RPMI7951 (cell line): ENCODE measurements around the gene RNMT. TPM values are rescaled to one million over a fixed set of nuclear protein-coding genes. Genes with fewer than 3 reads are reported as not detected.
"Not testable (repeated sequence)": the region's sequence is repeated elsewhere in the genome, so short reads cannot be mapped to it uniquely, and the experiment has no call there.

Source experiments
- DNase-seq: peaks from one replicate; pipeline ENCODE4 v3.0.0-alpha.2; 2012; ENCODE audit warnings: low read depth
- total RNA-seq: library from RNA; depleted of rRNA; stranded (reverse); fragments of >200 nt; shearing (Covaris generic); gene quantifications from 2 replicates; pipeline ENCODE4 v1.2.3, GENCODE V29; 2014

Gene RNMT
- total RNA-seq, 1 experiment from 2014 or later = 21.0 TPM

DNA sequence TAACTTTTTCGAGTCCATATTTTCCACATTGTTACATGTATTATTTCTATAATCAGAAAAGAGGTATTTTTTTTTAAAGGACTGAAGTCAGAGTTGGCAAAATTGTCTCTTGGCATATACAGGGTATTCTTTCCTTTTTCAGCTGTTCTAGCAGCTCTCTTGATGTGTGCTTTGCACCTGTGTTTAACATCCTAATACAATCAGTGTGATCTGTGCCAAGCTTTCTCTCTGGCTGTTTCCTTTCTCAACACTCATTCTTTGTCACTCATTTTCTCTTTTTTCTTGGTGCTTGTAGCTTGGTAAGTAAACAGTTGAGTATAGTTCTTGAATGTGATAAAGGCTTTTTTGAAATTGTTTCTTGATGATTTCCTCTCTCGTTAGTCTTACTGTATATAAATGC is 9.2 kb downstream of the RNMT start:
- DNase-seq = no peak

DNA sequence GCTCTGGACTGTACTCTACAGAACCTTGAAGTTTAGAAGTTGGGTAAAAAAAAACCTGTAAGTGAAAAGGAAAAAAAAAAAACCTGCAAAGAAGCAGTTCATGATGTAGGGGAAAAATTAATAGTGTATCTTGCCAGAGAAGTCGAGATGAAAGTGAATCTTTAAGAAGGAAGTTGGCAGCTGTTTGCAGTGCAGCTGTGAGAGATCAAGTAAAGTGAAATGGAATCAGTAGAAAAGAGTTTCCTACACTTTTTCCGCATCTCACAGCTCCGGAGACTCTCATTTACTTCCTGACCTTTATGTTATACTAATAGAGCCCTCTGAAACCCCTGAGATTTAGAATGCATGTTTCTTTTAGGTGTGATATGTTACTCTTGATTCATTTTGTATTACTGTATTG is 19.2 kb downstream of the RNMT start:
- DNase-seq = no peak

DNA sequence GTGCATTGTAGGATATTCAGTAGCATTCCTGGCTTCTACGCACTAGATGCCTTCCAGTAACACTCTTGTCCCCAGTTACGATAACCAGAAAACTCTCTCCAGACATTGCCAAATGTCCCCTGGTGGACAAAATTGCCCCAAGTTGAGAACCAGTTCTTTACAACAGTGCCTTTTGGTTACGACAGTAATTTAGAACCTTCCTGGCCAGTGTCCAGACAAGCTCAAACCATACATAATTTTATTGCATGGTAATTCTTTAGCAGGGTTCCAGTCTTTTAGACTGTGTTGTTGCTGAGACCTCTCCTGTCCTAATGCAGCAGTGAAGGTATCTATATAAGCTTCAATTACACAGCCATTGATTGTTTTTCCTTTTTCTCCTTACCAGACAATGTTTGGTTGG is 20.2 kb downstream of the RNMT start:
- no peak for DNase-seq

DNA sequence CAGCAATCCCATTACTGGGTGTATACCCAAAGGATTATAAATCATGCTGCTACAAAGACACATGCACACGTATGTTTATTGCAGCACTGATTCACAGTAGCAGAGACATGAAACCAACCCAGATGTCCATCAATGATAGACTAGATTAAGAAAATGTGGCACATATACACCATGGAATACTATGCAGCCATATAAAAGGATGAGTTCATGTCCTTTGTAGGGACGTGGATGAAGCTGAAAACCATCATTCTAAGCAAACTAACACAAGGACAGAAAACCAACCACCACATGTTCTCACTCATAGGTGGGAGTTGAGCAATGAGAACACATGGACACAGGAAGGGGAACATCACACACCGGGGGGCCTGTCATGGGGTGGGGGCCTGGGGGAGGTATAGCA is 25.1 kb downstream of the RNMT start:
- DNase-seq = not testable (repeated sequence)

DNA sequence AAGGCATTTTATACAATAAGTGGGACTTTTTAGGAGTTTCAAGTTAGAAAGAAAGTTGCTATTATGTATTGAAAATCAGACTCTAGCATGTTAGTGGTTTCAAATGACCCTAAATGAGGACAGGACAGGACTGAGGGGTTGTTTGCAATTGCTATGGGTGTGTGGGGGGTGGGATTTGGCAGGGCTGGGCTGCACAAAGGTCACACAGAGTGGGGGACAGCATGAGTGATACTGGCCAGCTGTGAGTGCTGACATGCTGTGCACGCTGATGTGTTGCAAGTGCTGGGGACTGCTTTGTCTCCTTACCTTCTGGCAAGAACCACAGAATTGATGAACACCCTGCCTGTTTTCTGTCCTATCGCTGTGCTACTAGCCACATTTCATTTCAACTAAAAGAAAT is 29.8 kb downstream of the RNMT start:
- DNase-seq = no peak

DNA sequence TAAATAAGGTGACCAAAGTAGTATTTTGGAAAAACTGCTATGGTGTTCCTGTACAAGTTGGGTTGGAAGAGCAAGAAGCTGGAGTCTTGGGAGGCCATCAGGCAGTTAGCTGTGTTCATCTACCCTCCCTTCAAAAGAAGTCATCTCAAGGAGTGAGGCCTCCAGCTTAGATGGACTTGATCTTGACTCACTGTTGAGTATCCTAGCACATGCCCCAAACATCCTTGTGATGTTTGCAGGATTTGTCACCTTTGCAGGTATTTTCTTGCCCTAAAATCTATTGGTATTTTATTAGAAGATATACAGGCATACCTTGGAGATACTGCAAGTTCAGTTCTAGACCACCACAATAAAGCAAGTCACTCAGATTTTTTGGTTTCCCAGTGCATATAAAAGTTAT is 30.2 kb downstream of the RNMT start:
- DNase-seq = no peak

DNA sequence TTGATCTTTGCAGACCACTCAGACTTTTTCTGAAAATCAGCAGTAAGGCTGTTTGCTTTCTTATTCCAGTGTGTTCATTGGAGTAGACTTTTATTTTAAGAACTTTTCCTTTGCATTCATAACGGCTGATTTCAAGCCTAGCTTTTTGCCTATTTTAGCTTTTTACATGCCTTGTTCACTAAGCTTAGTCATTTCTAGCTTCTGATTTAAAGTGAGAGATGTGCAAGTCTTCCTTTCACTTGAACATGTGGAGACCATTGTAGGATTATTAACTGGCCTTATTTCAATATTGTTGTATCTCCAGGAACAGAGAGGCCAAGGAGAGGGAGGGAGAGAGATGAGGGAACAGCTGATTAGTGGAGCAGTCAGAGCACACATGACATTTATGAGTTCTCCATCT is 32.1 kb downstream of the RNMT start:
- no peak for DNase-seq

DNA sequence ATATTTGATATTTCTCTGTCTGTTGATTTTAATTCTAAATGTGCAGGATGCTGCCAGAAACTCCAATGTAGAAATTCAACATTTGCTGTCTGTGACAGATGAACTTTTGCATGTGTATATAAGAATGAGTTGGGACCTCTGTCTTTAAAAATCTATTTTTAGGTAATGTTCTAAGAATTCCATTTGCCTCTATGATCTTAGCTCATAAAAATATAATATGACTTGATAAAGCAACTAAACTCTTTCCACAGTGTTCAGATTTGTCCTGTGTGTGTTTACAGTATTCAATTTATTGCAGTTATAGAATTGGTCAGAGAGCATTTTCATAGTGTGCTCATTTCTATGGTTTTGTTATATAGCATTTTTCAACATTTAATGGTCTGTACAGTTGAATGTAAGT is 33.6 kb downstream of the RNMT start:
- DNase-seq = no peak

DNA sequence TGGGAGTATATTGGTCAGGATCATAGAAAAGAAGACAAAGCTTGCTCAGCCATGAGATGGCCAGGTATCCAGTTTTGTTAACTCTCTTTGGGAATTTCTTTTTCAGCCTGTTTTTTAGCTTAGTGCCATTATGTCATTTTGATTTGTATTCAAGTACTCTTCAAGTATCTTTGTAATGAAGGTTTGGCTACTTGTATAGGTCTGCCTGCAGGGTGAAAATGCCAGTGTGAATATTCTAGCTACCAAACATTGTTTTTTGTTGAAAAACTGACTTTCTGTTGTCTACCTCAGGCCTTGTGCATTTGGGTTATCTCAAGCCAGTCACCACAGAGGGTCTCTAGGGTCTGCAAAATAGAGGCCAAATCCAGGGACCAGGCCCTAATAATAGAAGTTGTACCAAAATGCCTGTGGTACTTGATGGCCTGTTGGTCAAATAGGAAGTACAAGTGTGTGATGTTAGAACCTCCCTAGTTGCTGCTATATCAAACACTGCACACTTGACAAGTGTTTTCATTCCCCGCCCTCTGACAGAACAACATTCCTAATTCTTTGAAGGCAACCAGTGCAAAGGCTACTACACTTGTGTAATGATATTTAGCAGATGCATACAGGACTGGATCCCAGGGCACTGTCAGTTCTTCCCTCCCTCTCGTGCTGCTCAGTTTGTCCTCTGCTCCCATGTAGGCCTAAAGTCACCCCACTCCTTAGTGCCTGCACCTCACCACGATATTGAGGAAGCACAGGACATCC is 36.4 kb downstream of the RNMT start:
- DNase-seq = no peak

DNA sequence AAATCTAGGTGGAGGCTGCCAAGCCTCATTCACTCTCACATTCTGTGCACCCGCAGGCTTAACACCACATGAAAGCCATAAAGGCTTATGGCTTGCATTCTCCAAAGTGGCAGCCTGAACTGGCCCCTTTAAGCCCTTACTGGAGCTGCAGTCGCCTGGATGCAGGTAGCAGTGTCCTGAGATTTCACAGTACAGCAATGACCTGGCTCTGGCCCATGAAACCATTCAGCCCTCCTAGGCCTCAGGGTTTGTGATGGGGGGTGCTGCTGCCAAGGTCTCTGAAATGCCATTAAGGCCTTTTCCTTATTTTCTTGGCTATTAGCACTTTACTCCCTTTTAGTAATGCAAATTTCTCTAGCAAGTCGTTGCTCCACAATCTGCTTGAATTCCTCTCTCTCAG is 48.6 kb downstream of the RNMT start:
- DNase-seq = no peak

DNA sequence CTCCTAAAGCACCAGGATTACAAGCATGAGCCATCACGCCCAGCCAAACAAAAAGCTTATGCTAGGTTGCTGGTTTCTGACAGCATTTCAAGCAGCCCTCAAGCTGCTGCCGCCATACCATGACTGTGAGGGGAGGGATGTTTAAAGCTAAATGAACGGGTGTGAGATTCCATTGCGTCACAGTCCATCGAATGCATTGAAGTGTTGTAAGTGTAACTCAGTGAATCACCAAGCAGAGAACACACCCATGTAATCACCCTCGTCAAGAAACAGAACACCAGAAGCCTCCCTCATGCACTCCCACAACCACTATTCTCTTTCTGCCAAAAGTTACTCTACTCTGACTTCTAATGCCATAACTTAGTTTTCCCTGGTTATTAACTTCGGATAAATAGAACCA is 64.7 kb downstream of the RNMT start:
- DNase-seq = no peak

DNA sequence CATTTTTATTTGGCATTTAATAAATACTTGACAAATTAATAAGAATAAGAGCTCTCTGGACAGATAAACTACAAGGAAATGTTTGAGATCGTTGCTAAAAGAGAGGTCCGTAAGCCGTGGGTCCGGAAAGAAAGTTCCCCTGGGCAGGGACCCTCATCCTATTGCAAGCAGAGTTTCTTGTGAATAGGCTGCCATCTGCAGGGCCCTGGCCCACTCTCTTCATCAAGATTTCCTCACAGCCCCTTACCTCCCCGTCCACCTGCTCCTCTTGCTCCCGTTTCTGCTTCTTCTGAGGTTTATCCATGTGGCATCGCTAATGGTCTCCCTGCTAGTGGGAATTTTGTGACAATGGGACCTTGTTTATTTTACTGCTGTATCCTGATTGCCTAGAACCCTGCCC is 67.3 kb downstream of the RNMT start:
- no peak for DNase-seq

DNA sequence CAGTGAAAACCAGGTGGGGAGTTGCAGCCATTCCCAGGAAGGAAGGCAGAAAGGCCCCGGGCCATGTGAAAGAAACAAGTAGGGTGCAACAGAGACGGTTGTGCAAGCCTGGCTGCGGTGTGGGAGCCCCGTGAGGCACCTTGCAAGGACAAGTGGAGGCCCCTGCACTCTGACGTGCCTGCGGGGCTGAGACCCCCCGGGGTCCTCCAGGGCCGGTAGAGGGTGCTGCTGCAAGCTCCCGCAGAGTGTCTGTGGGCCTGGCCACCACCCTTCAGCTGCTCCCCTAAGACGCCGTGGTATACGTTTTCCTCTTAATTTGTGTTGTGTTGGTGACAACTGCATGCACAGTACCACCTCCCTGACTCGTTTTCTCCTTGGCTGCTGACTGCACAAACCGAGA is 70.0 kb downstream of the RNMT start:
- peak; percentile 1 for DNase-seq

DNA sequence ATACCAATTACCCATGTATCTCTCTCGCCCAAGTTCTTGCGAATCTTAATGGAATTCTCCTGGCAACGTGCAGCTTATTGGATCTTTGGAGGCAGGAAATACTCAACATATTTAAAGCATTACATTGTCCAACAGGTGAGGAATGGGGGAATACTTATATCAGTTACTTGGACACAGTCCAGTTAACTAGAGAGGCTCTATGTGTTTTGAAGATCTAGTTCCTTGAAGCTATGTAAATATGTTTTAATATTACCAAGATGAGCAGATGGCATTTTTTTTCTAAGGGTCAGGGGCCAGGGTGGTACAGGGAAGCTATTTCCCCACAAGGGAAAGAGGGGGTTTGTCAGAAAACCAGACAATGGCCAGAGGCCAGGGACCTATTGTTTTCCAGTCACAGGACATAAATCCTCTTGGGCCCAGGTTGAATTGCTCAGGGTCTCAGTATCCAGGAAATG is 70.7 kb downstream of the RNMT start:
- DNase-seq = peak; percentile 15

DNA sequence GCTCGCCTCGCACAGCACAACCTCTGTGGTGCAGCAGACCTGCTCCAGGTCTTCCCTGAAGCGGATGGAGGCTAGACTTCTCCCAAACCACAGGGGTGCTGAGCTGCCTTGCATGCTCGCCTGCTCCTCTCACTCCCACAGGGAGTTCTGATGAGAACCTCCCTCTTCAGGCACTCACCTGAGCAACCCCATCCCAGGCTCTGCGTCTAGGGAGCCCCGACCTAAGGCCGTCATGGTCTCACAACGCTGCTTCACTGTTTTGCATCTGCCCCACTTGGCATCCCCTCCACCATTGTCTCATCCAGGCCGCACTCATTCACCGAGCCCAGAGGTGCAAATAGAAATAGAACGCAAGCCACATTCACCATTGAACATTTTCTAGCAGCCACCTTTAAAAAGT is 72.9 kb downstream of the RNMT start:
- no peak for DNase-seq

DNA sequence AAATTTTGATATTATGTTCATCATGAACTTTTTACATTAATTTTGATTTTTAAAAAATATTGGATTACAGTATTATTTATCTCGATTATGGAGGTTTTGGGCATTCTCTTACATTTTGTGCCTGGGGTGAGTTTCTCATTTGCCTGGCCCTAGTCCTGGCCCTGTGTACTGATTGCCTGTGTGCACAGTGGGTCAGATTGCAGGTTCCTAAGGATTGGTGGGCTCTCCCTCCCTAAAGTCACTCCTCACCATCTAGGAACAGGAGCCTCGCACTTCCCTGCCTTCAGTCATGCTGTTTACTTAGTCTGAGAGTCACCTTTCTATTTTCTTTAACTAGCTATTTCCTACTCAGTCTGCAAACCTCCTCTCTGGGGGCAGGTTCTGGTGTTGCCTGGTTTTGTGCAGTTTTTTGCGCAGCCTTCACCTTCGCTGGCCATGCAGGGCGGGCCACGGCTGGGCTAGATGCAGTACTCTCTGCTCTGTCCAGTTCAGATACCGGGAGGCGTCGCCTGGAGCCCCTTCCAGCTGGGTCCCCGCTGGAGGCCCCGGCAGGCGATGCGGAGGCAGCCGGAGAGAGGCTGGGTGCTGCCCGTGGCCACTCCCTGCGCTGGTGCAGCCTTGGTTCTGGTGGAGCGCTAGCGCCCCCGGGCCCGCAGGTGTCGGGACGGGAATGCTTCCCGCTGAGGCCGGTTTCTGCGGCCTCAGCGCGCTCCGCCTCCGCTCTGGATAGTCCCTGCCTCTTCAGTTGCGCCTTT is 74.2 kb downstream of the RNMT start:
- DNase-seq = peak; percentile 55

DNA sequence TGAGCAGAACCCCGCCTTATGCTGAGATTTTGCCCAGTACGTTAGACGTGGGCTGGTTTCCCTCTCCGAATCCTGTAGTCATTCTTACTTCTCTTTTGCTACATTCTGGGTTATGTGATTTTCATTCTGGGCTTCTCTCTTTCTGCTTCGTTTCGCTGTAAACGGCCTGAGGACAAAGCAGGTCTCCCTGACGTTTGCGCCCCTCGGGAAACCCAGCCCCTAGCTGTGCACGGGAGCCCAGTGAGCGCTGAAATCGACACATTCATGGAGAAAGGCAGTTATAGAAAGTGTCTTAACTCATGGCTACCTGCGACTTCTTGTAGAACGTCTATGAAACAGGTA is 74.8 kb downstream of the RNMT start:
- DNase-seq = no peak

DNA sequence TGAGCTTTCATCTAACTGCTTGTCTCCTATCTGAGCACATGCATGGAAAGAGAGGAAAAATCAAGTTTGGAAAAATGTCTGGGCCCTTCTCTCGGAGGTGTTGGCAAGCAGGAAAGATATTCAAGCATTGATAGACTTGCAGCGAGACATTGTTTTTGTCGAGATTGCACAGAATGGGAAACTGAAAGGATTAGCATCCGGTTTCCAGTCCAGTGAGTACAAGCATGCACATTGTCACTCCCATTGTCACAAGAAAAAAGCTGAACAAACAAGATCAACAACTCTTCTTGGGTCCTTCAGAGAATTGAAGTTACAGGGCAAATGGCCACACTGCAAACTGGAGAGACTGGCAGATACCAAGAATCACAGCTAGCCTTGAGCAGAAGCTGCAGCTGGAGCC is 77.8 kb downstream of the RNMT start:
- no peak for DNase-seq

DNA sequence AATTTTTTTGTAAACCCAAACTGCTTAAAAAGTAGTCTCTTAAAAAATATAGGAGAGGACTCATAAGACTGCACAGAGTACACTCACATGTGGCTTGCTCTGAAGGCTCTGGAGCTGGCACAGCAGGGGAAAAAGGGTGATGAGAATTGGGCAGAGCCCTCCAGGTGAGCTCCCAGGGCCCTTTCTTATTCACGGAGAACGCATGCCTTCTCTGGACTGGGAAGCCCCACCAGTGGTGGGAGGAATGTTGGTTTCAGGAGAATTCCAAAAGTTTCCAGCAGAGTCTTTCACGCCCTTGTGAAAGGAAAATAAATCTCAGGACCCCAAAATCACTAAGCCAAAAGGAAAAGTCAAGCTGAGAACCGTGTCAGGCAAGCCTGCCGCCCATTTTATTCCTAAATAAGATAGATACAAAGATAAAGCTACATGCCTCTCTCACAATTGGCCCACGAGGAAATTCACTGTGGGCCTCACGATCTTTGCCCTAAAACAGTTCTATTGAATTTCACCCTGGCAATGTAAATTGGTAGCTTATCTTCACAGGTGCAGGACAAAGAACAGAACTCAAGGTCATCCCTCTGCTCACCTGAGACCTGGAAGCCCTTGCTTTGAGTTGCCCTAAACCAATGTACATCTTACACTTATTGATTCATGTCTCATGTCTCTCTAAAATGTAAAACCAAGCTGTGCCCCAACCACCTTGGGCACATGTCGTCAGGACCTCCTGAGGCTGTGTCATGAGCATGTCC is 82.0 kb downstream of the RNMT start:
- DNase-seq = no peak

DNA sequence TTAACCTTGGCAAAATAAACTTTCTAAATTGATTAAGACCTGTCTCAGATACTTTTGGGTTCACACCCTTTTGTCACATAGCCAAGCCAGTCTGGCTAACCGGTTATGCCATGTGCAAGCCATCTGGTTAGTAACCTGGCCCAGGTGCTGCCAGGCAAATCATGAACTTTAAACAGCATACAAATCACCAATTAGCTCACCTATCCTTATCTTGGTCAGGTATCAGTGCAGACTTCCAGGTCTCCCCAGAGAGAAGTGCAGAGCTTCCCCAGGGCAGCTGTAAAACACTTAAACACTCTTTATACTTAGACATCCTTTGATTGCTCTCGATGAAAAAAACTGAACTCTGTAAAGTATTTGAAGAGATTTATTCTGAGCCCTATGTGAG is 82.6 kb downstream of the RNMT start:
- DNase-seq = no peak

DNA sequence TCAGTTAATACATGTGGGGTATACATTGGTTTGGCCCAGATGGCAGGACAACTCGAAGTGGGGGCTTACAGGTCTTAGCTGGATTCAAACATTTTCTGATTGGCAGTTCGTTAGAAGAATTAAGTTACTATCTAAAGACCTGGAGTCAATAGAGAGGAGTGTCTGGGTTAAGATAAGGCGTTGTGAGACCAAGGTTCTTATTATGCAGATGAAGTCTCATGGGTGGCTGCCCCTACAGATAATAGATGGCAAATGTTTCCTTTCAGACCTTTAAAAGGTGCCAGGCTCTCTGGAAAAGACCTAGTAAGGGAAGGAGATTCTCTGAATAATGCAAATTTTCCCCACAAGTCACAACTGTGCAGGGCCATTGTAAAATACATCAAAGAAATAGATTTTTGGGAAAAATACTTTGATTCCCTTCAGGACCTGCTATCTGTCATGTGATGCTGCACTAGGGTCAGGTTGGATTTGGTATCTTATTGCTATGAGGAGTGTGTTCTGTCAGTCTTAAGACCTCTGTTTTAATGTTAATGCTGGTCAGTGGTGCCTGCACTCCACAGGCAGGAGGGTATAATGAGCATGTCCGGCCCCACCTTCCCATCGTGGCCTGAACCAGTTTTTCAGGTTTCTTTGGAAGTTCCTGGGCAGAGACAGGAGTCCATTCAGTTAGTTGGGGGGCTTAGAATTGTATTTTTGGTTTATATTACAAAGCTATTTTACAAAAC is 83.2 kb downstream of the RNMT start:
- DNase-seq = no peak

DNA sequence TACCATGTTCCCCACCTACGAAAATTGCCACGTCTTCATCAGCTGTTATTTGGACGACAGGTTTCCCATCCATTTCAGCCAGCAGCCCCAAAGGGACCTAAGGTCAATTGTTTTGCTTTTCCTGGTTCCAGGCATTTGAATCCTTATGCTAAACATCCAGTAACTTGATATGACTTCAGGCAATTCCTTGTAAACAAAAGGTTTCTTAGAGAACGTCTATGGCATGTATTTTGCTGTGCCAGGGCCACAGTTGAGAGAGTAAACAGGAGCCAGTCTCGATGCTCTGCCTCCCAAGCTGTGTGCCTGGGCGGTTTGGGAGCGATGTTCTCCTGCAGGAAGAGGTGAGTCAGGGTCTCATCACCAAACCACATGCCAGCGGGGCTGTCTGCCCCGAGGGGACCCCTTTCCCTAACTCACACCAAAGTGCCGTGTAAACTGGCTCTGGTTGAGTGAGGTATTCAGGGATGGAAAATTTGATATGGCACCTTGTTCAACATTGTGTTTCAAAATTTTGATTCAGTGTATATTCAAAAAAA is 84.5 kb downstream of the RNMT start:
- DNase-seq = peak; percentile 15
